Measurements from ENCODE around the gene WFS1. TPM values are rescaled to one million over a fixed set of nuclear protein-coding genes. Genes with fewer than 3 reads are reported as not detected.

WFS1 gene
- total and polyA plus RNA-seq, 2 of the 8 experiments (the other 6 are each of a cell fraction or from before 2014, with no cell fraction given), result 29.1 to 43.1 TPM

DNA sequence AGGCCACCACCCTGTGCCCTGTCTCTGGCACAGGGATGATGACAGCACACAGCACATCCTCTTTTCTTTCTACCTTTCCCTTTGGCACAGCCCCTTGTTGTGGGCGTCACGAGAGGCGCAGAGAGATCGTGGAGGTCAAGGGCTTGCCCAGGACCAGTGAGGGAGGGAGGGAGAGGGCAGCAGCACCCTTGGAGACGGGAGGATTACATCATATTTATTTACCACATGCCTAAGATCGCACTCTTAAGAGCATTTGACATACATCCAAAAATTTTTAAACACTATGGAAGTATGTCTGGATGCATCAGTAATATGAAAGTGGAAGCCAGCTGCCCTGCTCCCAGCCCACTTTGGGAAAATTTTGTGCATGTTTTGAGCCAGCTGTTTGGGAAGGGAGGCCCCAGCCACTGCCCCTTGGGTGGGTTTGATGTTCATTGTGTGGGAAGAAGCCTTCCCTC is 12.7 kb downstream of the WFS1 start (continued):
- TF ChIP-seq, protein P1, sequence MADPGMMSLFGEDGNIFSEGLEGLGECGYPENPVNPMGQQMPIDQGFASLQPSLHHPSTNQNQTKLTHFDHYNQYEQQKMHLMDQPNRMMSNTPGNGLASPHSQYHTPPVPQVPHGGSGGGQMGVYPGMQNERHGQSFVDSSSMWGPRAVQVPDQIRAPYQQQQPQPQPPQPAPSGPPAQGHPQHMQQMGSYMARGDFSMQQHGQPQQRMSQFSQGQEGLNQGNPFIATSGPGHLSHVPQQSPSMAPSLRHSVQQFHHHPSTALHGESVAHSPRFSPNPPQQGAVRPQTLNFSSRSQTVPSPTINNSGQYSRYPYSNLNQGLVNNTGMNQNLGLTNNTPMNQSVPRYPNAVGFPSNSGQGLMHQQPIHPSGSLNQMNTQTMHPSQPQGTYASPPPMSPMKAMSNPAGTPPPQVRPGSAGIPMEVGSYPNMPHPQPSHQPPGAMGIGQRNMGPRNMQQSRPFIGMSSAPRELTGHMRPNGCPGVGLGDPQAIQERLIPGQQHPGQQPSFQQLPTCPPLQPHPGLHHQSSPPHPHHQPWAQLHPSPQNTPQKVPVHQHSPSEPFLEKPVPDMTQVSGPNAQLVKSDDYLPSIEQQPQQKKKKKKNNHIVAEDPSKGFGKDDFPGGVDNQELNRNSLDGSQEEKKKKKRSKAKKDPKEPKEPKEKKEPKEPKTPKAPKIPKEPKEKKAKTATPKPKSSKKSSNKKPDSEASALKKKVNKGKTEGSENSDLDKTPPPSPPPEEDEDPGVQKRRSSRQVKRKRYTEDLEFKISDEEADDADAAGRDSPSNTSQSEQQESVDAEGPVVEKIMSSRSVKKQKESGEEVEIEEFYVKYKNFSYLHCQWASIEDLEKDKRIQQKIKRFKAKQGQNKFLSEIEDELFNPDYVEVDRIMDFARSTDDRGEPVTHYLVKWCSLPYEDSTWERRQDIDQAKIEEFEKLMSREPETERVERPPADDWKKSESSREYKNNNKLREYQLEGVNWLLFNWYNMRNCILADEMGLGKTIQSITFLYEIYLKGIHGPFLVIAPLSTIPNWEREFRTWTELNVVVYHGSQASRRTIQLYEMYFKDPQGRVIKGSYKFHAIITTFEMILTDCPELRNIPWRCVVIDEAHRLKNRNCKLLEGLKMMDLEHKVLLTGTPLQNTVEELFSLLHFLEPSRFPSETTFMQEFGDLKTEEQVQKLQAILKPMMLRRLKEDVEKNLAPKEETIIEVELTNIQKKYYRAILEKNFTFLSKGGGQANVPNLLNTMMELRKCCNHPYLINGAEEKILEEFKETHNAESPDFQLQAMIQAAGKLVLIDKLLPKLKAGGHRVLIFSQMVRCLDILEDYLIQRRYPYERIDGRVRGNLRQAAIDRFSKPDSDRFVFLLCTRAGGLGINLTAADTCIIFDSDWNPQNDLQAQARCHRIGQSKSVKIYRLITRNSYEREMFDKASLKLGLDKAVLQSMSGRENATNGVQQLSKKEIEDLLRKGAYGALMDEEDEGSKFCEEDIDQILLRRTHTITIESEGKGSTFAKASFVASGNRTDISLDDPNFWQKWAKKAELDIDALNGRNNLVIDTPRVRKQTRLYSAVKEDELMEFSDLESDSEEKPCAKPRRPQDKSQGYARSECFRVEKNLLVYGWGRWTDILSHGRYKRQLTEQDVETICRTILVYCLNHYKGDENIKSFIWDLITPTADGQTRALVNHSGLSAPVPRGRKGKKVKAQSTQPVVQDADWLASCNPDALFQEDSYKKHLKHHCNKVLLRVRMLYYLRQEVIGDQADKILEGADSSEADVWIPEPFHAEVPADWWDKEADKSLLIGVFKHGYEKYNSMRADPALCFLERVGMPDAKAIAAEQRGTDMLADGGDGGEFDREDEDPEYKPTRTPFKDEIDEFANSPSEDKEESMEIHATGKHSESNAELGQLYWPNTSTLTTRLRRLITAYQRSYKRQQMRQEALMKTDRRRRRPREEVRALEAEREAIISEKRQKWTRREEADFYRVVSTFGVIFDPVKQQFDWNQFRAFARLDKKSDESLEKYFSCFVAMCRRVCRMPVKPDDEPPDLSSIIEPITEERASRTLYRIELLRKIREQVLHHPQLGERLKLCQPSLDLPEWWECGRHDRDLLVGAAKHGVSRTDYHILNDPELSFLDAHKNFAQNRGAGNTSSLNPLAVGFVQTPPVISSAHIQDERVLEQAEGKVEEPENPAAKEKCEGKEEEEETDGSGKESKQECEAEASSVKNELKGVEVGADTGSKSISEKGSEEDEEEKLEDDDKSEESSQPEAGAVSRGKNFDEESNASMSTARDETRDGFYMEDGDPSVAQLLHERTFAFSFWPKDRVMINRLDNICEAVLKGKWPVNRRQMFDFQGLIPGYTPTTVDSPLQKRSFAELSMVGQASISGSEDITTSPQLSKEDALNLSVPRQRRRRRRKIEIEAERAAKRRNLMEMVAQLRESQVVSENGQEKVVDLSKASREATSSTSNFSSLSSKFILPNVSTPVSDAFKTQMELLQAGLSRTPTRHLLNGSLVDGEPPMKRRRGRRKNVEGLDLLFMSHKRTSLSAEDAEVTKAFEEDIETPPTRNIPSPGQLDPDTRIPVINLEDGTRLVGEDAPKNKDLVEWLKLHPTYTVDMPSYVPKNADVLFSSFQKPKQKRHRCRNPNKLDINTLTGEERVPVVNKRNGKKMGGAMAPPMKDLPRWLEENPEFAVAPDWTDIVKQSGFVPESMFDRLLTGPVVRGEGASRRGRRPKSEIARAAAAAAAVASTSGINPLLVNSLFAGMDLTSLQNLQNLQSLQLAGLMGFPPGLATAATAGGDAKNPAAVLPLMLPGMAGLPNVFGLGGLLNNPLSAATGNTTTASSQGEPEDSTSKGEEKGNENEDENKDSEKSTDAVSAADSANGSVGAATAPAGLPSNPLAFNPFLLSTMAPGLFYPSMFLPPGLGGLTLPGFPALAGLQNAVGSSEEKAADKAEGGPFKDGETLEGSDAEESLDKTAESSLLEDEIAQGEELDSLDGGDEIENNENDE (IDR thresholded peaks at IDR 0.05; ENCODE audit: insufficient replicate concordance, low read length), result no peak
- no peak for TF ChIP-seq KDM5A (IDR thresholded peaks at IDR 0.05; ENCODE audit: low read length)
- TF ChIP-seq ZNF274 (IDR thresholded peaks at IDR 0.05; ENCODE audit: borderline replicate concordance, extremely low read depth, low read length), result no peak
- TF ChIP-seq EP300 (IDR thresholded peaks at IDR 0.05; ENCODE audit: borderline replicate concordance in 1 of 2, low read depth in 2 of 2, low read length in 2 of 2), result no peak
- no peak for TF ChIP-seq RFX5 (IDR thresholded peaks at IDR 0.05; ENCODE audit: borderline replicate concordance, low read depth, low read length)
- no peak for TF ChIP-seq SAP30 (IDR thresholded peaks at IDR 0.05; ENCODE audit: insufficient read depth, insufficient replicate concordance, low read length)
- TF ChIP-seq, protein P2, sequence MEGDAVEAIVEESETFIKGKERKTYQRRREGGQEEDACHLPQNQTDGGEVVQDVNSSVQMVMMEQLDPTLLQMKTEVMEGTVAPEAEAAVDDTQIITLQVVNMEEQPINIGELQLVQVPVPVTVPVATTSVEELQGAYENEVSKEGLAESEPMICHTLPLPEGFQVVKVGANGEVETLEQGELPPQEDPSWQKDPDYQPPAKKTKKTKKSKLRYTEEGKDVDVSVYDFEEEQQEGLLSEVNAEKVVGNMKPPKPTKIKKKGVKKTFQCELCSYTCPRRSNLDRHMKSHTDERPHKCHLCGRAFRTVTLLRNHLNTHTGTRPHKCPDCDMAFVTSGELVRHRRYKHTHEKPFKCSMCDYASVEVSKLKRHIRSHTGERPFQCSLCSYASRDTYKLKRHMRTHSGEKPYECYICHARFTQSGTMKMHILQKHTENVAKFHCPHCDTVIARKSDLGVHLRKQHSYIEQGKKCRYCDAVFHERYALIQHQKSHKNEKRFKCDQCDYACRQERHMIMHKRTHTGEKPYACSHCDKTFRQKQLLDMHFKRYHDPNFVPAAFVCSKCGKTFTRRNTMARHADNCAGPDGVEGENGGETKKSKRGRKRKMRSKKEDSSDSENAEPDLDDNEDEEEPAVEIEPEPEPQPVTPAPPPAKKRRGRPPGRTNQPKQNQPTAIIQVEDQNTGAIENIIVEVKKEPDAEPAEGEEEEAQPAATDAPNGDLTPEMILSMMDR (IDR thresholded peaks at IDR 0.05; ENCODE audit: control extremely low read depth in 1 of 3, insufficient read depth in 1 of 3, low read depth in 1 of 3, low read length in 3 of 3), result no peak
- no peak for TF ChIP-seq CTBP2 (IDR thresholded peaks at IDR 0.05; ENCODE audit: borderline replicate concordance, insufficient read depth, insufficient read length, low read length)
